Measurements from ENCODE around the gene SIK3.

The SIK3 gene

DNA sequence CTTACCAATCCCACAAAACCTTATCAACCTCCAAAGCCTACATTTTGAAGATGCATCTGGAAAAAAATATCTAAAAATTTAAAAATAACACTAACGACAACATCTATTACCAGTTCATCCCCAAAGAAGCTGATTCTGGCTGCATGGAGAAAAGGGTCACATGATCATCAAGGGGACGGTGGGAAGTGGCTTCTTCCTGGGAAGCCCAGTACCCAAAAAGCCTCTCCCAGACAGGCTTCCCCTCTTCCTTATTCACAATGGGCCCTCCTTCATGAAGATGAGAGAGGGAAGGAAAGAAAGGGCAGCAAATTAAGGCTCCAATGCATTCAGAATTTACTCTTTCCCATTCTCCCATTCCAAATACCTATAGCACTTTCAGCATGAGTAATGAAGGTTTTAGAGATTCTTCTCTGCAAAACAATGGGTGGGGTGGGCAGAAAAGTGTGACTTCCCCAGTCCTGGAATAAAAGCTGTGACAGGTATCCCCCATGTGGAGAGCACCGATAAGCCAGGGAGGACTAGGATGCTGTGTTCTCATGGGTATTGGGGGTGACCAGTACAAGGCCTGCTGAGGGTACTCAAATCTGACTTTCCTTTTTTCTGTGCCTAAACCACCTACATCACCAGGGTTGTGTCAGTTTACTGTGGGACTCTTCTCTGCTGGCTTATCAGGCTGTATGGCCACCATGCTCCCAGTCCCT, 88.2 kb downstream of the SIK3 start:
- DNase-seq (ENCODE audit: low read depth) = no peak

GRCh38 chr11:117005758-117006157, 92.5 kb downstream of the SIK3 start:
- no peak for DNase-seq (ENCODE audit: low read depth)

- no peak for DNase-seq (ENCODE audit: low read depth)
These were observed 95.5 kb downstream of the SIK3 start for GRCh38 chr11:117002639-117003299.

DNA sequence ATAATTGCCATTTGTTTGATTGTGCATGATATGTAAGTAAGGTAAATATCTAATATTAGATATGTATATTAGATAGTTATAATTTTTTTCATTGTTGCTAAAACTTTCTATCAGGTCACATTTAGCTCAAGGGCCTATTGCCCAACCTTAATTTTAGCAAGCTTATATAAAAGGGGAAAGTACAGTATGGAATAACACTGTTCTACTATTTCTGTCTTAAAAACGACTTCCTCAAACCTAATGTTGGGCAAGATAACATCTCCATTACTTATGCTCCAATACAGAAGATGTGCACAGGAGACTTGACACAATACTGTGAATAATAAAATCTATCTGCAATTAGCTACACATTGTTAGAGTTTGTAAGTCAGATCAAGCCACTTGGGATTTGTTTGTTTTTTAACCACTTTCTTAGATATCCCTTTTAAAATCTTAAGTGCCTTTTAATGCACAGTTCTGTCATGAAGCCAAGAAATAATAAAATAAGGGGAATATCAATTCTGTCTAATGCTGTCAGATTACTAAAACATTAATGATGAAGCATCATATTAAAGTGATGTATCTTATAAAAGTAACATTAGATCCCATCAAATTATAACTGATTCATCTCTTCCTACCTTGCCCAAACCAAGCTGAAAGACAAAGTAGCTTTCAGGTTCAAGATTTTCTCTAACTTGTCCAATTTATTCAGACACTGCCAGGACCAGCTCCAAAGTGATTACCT, 98.1 kb downstream of the SIK3 start:
- DNase-seq (ENCODE audit: low read depth) = no peak

- no peak for DNase-seq (ENCODE audit: low read depth)
These were observed 101.2 kb downstream of the SIK3 start for GRCh38 chr11:116997071-116997470.

DNA sequence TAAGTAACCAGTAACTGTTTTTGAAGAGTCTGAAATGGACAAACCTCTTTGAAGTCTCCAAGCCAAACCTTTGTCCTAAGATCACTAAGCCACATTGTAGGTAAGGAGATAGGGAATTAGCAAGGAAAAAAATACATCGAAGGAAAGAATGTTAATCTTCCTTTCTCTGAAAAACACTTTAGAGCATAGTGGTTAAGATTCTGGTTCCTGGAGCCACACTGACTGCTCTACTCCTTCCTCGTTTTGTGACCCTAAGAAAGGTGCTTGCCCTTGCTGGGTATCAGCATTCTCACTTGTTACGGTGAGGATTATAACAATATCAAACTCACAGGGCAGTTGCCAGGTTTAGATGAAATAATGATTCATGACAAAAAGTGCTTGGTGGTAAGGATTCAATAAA, 104.0 kb downstream of the SIK3 start:
- DNase-seq (ENCODE audit: low read depth) = no peak

GRCh38 chr11:116993599-116993998, 104.6 kb downstream of the SIK3 start:
- peak; percentile 14 for DNase-seq (ENCODE audit: low read depth)

DNA sequence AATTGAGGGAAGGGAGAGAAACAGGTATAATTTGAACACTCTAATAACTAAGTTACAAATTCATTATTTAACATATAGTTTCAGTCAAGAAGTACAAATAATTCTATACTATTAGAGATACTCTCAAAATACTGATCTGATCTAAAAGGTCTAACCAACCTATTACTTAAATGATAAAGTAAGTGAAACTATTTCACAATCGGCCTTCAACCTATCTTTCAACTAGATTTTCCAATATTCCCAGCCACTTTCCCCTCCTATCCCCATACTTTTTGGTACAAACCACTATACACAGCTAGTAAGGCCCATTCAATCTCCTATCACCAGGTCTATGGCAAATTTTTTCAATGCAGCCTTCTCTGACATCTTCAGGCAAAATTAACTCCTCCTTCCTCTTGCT, 106.7 kb downstream of the SIK3 start:
- DNase-seq (ENCODE audit: low read depth) = no peak

DNA sequence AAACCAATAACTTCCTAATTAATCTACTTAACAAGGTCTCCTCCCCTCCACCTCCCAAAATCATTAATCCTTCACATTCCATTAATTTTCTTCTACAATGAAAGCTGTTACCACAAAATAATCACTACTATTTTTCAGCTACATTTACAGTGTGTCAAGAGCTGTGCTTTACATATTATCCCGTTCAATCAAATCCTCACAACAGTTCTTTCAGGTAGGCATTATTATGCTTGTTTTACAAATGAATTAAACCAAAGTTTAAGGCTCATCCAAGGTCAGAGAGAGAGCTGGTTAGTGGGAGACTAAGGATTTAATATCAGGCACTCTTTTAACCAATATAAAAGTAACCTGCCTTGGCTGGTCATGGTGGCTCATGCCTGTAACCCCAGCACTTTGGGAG, 107.4 kb downstream of the SIK3 start:
- no peak for DNase-seq (ENCODE audit: low read depth)

- no peak for DNase-seq (ENCODE audit: low read depth)
These were observed 108.2 kb downstream of the SIK3 start for GRCh38 chr11:116990061-116990473.

DNA sequence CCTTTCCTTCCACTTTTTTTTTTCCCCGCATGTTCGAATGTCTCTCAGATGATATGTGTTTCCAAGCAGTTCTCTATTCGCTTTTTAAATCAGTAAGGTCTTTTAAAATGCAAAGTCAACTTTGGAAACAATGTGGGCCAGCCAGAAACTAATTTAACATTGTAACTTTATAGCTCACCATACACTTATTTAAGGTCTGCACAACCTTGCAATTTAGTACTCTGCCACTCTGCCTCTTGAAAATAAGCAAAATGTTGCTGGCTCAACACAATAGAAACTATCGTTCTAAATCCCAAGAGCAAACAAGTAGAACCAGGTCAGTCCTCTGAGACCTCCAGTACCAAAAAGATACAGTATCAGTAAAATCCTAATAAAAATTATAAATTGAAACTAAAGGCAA, 109.0 kb downstream of the SIK3 start:
- no peak for DNase-seq (ENCODE audit: low read depth)

DNA sequence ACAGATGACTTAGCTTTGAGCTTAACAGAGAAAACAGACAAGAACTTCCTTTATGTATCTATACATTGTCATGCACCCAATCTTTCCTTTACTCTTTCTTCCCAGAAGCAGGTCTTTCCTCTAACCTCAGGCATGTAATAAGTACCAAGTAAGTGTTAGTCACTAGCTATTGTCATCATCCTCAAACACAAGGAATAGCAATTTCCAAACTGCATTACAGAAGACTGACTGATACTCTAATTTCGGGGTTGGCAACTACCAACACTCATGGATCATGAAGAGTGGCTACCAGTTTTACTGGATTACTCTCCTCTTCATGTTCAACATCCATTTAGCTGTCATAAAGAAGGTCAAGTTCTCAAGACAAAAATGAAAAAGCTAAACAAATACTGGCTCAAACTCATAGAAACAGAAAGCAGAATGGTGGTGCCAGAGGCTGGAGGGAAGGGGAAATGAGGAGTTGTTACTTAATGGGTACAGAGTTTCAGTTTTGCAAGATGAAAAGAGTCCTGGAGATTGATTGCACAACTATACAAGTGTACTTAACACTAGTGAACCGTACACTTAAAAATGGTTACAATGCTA, 111.6 kb downstream of the SIK3 start:
- no peak for DNase-seq (ENCODE audit: low read depth)

- no peak for DNase-seq (ENCODE audit: low read depth)
These were observed 113.6 kb downstream of the SIK3 start for GRCh38 chr11:116984589-116984988.

- no peak for DNase-seq (ENCODE audit: low read depth)
These were observed 114.0 kb downstream of the SIK3 start for GRCh38 chr11:116984186-116984585.

- no peak for DNase-seq (ENCODE audit: low read depth)
These were observed 116.9 kb downstream of the SIK3 start for GRCh38 chr11:116981266-116981885.

- no peak for DNase-seq (ENCODE audit: low read depth)
These were observed 118.0 kb downstream of the SIK3 start for GRCh38 chr11:116980136-116980793.

DNA sequence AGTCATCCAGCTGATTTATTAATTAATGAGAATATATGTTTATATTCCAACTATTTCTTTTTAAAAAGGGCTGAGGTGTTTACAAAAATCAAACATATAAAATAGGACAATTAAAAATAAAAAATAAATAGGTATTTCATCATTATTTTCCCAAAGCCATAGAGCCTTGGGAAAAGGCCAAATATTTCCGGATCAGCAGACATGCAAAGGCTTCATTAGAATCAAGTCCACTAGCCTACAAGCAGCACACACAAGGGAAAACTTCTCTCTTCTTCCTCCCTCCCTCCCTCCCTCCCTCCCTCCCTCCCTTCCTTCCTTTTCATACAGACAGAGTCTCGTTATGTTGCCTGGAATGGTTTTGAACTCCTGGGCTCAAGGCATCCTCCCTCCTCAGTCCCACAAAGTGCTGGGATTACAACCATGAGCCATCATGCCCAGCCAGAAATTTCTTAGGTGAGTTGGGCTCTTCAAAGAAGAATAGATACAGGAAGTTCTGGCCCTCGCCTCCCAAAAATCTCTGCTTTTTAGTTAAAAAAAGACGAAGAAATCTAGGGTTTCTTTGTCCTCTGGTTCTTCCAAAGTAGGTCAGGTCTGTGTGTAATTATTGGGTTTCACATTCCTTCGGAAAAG, 121.2 kb downstream of the SIK3 start:
- no peak for DNase-seq (ENCODE audit: low read depth)

DNA sequence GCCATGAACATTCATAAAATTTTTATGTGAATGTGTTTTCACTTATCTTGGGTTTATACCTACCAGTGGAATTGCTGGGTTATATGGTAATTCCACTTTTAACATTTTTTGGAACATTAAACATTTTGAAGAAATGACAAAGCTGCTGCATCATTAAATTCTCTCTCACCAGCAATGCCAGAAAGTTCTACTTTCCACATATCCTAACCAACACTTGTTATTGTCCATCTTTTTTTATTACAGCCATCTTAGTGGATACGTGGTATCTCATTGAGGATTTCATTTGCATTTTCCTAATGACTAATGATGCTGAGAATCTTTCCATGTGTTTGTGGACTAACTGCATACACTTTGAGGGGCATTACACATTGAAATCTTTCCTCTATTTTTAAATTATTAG, 122.6 kb downstream of the SIK3 start:
- DNase-seq (ENCODE audit: low read depth) = no peak

- no peak for DNase-seq (ENCODE audit: low read depth)
These were observed 125.0 kb downstream of the SIK3 start for GRCh38 chr11:116973270-116973669.

DNA sequence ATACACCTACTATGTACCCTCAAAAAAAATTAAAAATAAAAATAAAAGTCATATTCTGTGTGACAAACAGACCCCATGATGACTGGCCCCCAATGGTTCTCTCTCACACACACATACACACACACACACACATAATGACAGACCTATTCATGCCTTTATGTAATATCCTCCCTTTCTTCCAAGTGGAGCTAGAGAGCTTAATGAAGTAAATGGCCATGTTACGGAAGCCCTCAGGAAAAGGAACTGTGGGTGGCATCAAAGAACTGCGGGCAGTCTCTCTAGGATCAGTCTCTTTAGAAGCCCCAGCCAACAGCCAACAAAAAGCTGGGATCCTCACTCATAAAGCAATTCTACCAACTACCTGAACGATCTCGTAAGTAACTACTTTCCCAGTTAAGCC, 125.5 kb downstream of the SIK3 start:
- DNase-seq (ENCODE audit: low read depth) = no peak

- DNase-seq (ENCODE audit: low read depth) = no peak
These were observed 127.5 kb downstream of the SIK3 start for GRCh38 chr11:116970485-116971292.
